Loucy (cell line): ENCODE data around the gene SENP3.
A peak's percentile ranks its signal among the peaks of the same experiment; 100 is the strongest.

Source experiments
- H2AFZ ChIP-seq: fragments of 200-600 bp; sonication (generic); 2 replicates; pipeline ENCODE4 v1.6.0; 2016; ENCODE audit warnings: antibody characterized with exemption, mild to moderate bottlenecking, low read length, moderate library complexity
- H3F3A ChIP-seq: fragments of 200-600 bp; 2 replicates; pipeline ENCODE4 v1.6.0; 2016; ENCODE audit warnings: antibody characterized with exemption, low read depth, mild to moderate bottlenecking
- H3K27me3 ChIP-seq: fragments of 200-600 bp; sonication (generic); 2 replicates; pipeline ENCODE4 v1.6.1; 2014; ENCODE audit warnings: low read length, mild to moderate bottlenecking; ENCODE audit not compliant: insufficient read depth, poor library complexity, severe bottlenecking
- H3K36me3 ChIP-seq: fragments of 200-600 bp; sonication (generic); 2 replicates; pipeline ENCODE4 v1.6.1; 2016; ENCODE audit warnings: low read length; ENCODE audit not compliant: insufficient read depth
- H3K4me1 ChIP-seq: fragments of 200-600 bp; sonication (generic); 2 replicates; pipeline ENCODE4 v1.5.1; 2014; ENCODE audit warnings: low read length, mild to moderate bottlenecking; ENCODE audit not compliant: insufficient read depth, poor library complexity, severe bottlenecking
- H3K4me2 ChIP-seq: fragments of 200-600 bp; sonication (generic); 2 replicates; pipeline ENCODE4 v1.6.0; 2014; ENCODE audit warnings: antibody characterized with exemption, low read length, low read depth, mild to moderate bottlenecking; ENCODE audit not compliant: poor library complexity, severe bottlenecking
- H3K4me3 ChIP-seq: fragments of 200-600 bp; sonication (generic); 2 replicates; pipeline ENCODE4 v1.5.1; 2014; ENCODE audit warnings: low read length, mild to moderate bottlenecking, mixed read lengths; ENCODE audit not compliant: poor library complexity, severe bottlenecking
- H3K79me2 ChIP-seq: fragments of 200-600 bp; sonication (generic); 2 replicates; pipeline ENCODE4 v1.6.1; 2014; ENCODE audit warnings: low read length; ENCODE audit not compliant: insufficient read depth
- H3K9ac ChIP-seq: fragments of 200-600 bp; sonication (generic); 2 replicates; pipeline ENCODE4 v1.6.0; 2014; ENCODE audit warnings: mild to moderate bottlenecking, low read depth, low read length, moderate library complexity; ENCODE audit not compliant: poor library complexity, severe bottlenecking
- H3K9me2 ChIP-seq: fragments of 200-600 bp; sonication (generic); replicated peaks from 2 replicates; pipeline ENCODE4 v1.6.1; 2016; ENCODE audit warnings: low read depth, low read length, mixed read lengths
- H3K9me3 ChIP-seq: fragments of 200-600 bp; sonication (generic); 2 replicates; pipeline ENCODE4 v1.6.1; 2014; ENCODE audit warnings: mild to moderate bottlenecking, antibody characterized with exemption, low read length, low read depth; ENCODE audit not compliant: insufficient read depth
- H4K20me1 ChIP-seq: fragments of 200-600 bp; sonication (generic); 2 replicates; pipeline ENCODE4 v1.6.0; 2014; ENCODE audit warnings: antibody characterized with exemption, low read length, mild to moderate bottlenecking; ENCODE audit not compliant: insufficient read depth, poor library complexity, severe bottlenecking
- EZH2phosphoT487 ChIP-seq: fragments of 200-600 bp; IDR thresholded peaks from 2 replicates; pipeline ENCODE4 v1.6.1; 2018; ENCODE audit warnings: antibody characterized with exemption, mild to moderate bottlenecking, moderate library complexity, borderline replicate concordance
- TF ChIP-seq, protein P1 (sequence below): fragments of 200-600 bp; sonication (generic); conservative IDR thresholded peaks from 2 replicates; pipeline ENCODE4 v1.5.1; 2014; ENCODE audit warnings: mild to moderate bottlenecking, antibody characterized with exemption, low read length

Gene SENP3

GRCh38 chr17:7582396-7583252, 20.9 kb downstream of the SENP3 start:
- H3K9me2 ChIP-seq, result no peaks in the 10 kb centered on the region
- H3K27me3 ChIP-seq, result no peaks in the 10 kb centered on the region
- H3K79me2 ChIP-seq, result peaks cover 59% of the 10 kb centered on the region
- H3K9me3 ChIP-seq, result no peaks in the 10 kb centered on the region
- TF ChIP-seq EZH2phosphoT487, result no peak
- TF ChIP-seq, protein P1, sequence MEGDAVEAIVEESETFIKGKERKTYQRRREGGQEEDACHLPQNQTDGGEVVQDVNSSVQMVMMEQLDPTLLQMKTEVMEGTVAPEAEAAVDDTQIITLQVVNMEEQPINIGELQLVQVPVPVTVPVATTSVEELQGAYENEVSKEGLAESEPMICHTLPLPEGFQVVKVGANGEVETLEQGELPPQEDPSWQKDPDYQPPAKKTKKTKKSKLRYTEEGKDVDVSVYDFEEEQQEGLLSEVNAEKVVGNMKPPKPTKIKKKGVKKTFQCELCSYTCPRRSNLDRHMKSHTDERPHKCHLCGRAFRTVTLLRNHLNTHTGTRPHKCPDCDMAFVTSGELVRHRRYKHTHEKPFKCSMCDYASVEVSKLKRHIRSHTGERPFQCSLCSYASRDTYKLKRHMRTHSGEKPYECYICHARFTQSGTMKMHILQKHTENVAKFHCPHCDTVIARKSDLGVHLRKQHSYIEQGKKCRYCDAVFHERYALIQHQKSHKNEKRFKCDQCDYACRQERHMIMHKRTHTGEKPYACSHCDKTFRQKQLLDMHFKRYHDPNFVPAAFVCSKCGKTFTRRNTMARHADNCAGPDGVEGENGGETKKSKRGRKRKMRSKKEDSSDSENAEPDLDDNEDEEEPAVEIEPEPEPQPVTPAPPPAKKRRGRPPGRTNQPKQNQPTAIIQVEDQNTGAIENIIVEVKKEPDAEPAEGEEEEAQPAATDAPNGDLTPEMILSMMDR, result no peak
- peak overlapping the region; percentile 96 for H3K4me3 ChIP-seq
- H3F3A ChIP-seq, result peaks cover 18% of the 10 kb centered on the region
- peaks cover 19% of the 10 kb centered on the region for H4K20me1 ChIP-seq
- H3K4me1 ChIP-seq, result peaks cover 33% of the 10 kb centered on the region
- peak overlapping the region; percentile 81 for H3K4me2 ChIP-seq
- H3K36me3 ChIP-seq, result peaks cover 34% of the 10 kb centered on the region
- H3K9ac ChIP-seq, result peak overlapping the region; percentile 95
- no peak overlapping the region for H2AFZ ChIP-seq

GRCh38 chr17:7583253-7584109, 21.8 kb downstream of the SENP3 start, which contains the start of gene MPDU1:
Gene MPDU1 (plus strand): TSS chr17:7583852. CDS start chr17:7583863, 11 bp downstream.
- peak within 1 kb of the TSS; percentile 96 for H3K4me3 ChIP-seq
- H3K4me1 ChIP-seq, result peaks cover 29% of the 10 kb centered on the region
- peak within 1 kb of the TSS; percentile 94 for H3K4me2 ChIP-seq
- no peaks in the 10 kb centered on the region for H3K9me2 ChIP-seq
- H3K79me2 ChIP-seq, result peaks cover 55% of the 10 kb centered on the region
- H3K9ac ChIP-seq, result peak within 1 kb of the TSS; percentile 95
- TF ChIP-seq EZH2phosphoT487, result no peak
- TF ChIP-seq, protein P1, result no peak
- H3K9me3 ChIP-seq, result no peaks in the 10 kb centered on the region
- peaks cover 10% of the 10 kb centered on the region for H4K20me1 ChIP-seq
- peaks cover 25% of the 10 kb centered on the region for H3K36me3 ChIP-seq
- peaks cover 13% of the 10 kb centered on the region for H3F3A ChIP-seq
- peak within 1 kb of the TSS; percentile 91 for H2AFZ ChIP-seq
- no peaks in the 10 kb centered on the region for H3K27me3 ChIP-seq

DNA sequence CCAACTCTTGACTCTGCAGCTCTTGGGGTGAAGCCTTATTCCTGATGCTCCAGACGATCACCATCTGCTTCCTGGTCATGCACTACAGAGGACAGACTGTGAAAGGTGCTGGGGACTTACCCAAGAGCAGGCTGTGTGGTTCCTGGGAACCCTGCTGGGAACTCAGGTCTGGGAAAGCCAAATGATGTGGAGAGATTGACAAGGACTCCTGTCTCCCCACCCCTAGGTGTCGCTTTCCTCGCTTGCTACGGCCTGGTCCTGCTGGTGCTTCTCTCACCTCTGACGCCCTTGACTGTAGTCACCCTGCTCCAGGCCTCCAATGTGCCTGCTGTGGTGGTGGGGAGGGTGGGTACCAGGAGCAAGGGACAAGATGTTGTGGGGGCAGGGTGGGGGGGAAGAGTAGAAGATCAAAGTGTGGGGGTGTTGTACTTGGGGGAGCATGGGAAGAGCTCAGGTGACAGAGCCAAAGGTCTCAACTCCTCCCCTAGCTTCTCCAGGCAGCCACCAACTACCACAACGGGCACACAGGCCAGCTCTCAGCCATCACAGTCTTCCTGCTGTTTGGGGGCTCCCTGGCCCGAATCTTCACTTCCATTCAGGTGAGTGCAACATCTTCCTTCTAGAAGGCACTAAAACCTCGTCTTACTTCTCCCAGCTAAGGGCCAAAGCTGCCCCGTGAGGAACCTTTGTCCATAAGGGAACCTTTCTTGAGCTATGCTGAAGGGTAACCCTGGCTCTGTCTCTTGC, 25.1 kb downstream of the SENP3 start:
- peaks cover 40% of the 10 kb centered on the region for H3K79me2 ChIP-seq
- no peak overlapping the region for H3K4me3 ChIP-seq
- H3K36me3 ChIP-seq, result peaks cover 13% of the 10 kb centered on the region; the same call in 1 of the 2 replicates
- peaks cover 20% of the 10 kb centered on the region for H3K4me1 ChIP-seq
- no peaks in the 10 kb centered on the region for H3F3A ChIP-seq
- no peak overlapping the region for H3K9ac ChIP-seq
- no peak overlapping the region for H2AFZ ChIP-seq
- no peak for TF ChIP-seq EZH2phosphoT487
- TF ChIP-seq, protein P1, result peak; percentile 39
- no peak overlapping the region for H3K4me2 ChIP-seq
- no peaks in the 10 kb centered on the region for H3K9me3 ChIP-seq
- no peaks in the 10 kb centered on the region for H3K27me3 ChIP-seq
- no peaks in the 10 kb centered on the region for H3K9me2 ChIP-seq
- H4K20me1 ChIP-seq, result no peaks in the 10 kb centered on the region
